Measurements from ENCODE around the gene ZNF236. TPM values are rescaled to one million over a fixed set of nuclear protein-coding genes. Genes with fewer than 3 reads are reported as not detected.

Gene ZNF236
- total and polyA plus RNA-seq, 8 donors = 1.8 to 31.7 (median 6.6) TPM

DNA sequence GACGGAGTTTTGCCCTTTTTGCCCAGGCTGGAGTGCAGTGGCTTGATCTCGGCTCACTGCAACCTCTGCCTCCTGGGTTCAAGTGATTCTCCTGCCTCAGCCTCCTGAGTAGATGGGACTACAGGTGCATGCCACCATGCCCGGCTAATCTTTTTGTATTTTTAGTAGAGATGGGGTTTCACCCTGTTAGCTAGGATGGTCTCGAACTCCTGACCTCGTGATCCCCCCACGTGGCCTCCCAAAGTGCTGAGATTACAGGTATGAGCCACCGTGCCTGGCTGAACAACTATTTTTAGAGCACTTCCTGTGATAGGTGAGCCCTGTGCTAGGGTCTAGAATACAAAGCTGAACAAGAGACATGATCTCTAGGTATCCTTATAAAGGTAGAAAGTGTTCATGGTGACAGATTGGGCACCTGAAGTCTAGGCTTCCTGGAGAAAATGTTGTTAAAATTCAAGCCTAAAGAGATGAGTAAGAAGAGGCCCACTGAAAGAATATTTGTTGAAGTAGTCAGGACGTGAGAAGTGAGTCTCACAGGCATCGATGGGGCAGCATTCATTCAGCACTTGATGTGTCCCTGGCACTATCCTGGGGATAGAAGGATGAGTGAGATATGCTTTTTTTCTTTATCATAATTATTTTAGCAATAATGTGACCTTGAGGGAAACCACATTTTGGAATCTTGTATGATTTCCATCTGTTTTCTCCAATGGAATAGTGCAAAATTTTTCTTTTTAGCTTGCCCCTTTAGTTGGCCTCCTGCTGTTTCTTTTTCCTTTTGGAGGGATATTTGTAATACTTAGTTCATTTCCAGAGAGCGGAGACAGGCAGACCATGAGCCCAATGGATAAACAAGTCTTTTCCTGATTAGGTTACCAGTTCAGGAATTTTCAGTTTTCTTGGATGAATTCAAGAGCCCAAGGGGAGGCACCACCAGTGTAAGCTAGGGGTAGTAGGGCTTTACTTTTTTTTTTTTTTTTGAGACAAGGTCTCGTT, 5.1 kb downstream of the ZNF236 start:
- Histone ChIP-seq H3K9me3 (no peaks in the 10 kb centered on the region), H3K4me3 (no peak overlapping the region), H3K4me1 (peaks cover 13 to 47% (median 27%) of the 10 kb centered on the region in 4 donors), H3K27ac (peak overlapping the region in 3 of 5 donors; percentile 33 to 56 (median 35)), H3K27me3 (no peaks in the 10 kb centered on the region), H3K36me3 (no peaks in the 10 kb centered on the region)
- intact Hi-C loops (cut with DNase I; ENCODE audit: low total_unique reads) = no loop called here
- no peak for DNase-seq
- no peak for TF ChIP-seq POLR2A (IDR thresholded peaks at IDR 0.05)
- no peak for TF ChIP-seq EP300 (IDR thresholded peaks at IDR 0.05)
- TF ChIP-seq POLR2AphosphoS5 (IDR thresholded peaks at IDR 0.05) = no peak
- TF ChIP-seq, protein P1, sequence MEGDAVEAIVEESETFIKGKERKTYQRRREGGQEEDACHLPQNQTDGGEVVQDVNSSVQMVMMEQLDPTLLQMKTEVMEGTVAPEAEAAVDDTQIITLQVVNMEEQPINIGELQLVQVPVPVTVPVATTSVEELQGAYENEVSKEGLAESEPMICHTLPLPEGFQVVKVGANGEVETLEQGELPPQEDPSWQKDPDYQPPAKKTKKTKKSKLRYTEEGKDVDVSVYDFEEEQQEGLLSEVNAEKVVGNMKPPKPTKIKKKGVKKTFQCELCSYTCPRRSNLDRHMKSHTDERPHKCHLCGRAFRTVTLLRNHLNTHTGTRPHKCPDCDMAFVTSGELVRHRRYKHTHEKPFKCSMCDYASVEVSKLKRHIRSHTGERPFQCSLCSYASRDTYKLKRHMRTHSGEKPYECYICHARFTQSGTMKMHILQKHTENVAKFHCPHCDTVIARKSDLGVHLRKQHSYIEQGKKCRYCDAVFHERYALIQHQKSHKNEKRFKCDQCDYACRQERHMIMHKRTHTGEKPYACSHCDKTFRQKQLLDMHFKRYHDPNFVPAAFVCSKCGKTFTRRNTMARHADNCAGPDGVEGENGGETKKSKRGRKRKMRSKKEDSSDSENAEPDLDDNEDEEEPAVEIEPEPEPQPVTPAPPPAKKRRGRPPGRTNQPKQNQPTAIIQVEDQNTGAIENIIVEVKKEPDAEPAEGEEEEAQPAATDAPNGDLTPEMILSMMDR (IDR thresholded peaks at IDR 0.05) = no peak
- 71 to 78% (median 76%) methylated on average over 11 of the region's 11 CpGs for WGBS, 5 donors

DNA sequence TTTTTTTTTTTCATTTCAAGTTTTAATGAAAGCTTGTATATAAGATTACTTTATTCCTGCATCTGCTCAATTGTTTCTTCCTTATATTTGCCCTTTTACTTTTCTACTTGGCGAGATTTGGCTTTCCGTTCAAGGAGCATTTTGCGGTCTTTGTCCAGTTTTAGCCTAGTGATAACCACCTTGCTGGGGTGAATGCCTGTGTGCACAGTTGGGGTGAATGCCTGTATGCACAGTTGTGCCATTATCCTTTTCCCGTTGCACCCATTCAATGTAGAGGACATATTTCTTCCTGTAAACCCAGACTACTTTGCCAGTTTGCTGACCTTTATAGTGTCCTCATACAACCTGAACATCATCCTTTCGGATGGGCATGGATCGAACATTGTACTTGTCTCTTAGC, 12.0 kb downstream of the ZNF236 start:
- DNase-seq = no peak
- no peak for TF ChIP-seq POLR2A (IDR thresholded peaks at IDR 0.05)
- TF ChIP-seq POLR2AphosphoS5 (IDR thresholded peaks at IDR 0.05) = no peak
- TF ChIP-seq, protein P1 (IDR thresholded peaks at IDR 0.05) = no peak
- TF ChIP-seq EP300 (IDR thresholded peaks at IDR 0.05) = no peak
- no peaks in the 10 kb centered on the region for H3K36me3 ChIP-seq
- H3K9me3 ChIP-seq = no peaks in the 10 kb centered on the region
- no peak overlapping the region for H3K4me3 ChIP-seq
- H3K27me3 ChIP-seq = no peaks in the 10 kb centered on the region
- intact Hi-C loops (cut with DNase I; ENCODE audit: low total_unique reads) = no loop called here
- peak overlapping the region in 3 of 5 donors; percentile 2 to 39 (median 10) for H3K27ac ChIP-seq
- WGBS, 5 donors = 55 to 77% (median 68%) methylated on average over 6 of the region's 6 CpGs
- peaks cover 12 to 66% (median 35%) of the 10 kb centered on the region in 4 donors for H3K4me1 ChIP-seq

DNA sequence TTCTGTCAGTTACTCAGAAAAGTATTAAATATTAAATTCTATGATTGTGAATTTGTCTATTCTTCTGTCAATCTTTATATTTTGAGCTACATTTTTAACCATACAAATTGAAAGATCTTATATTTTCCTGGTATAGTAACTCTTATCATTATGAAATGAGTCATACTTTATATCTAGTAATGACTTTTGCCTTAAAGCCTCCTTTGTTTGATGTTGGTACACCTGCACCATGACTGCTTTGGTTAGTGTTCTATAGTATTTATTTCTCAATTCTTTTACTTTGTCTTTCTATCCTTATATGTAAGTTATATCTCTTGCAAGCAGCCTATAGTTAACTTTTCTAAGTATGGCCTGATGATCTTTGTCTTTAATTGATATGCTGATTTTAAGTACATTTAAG, 13.0 kb downstream of the ZNF236 start:
- Histone ChIP-seq H3K27ac (peak overlapping the region in 4 of 5 donors; percentile 31 to 76 (median 37)), H3K9me3 (no peaks in the 10 kb centered on the region)
- intact Hi-C loops (cut with DNase I; ENCODE audit: low total_unique reads) = no loop called here

DNA sequence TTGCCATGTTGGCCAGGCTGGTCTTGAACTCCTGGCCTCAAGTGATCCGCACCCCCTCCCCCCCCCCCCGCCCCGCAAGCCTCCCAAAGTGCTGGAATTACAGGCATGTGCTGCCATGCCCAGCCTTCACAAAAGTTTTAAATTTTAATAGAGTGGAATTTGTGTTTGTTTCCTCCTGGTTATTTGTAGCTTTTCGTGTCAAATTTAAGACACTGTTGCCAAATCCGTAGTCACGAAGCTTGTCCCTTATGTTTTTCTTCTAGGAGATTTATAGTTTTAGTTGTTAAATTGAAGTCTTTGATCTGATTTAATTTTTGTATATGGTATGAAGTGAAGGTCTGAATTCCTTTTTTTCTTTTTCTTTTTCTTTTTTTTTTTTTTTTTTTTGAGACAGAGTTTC, 14.7 kb downstream of the ZNF236 start:
- Histone ChIP-seq H3K36me3 (no peaks in the 10 kb centered on the region), H3K9me3 (no peaks in the 10 kb centered on the region), H3K4me3 (no peak overlapping the region), H3K27me3 (no peaks in the 10 kb centered on the region), H3K4me1 (peaks cover 20 to 89% (median 49%) of the 10 kb centered on the region in 4 donors), H3K27ac (peak overlapping the region in 2 of 5 donors; percentile 60 to 76)
- WGBS, 5 donors = 62 to 93% (median 87%) methylated on average over 6 of the region's 6 CpGs
- TF ChIP-seq POLR2AphosphoS5 (IDR thresholded peaks at IDR 0.05) = no peak
- TF ChIP-seq EP300 (IDR thresholded peaks at IDR 0.05) = no peak
- no peak for TF ChIP-seq POLR2A (IDR thresholded peaks at IDR 0.05)
- TF ChIP-seq, protein P1 (IDR thresholded peaks at IDR 0.05) = no peak
- DNase-seq = no peak
- intact Hi-C loops (cut with DNase I; ENCODE audit: low total_unique reads) = no loop called here

More for the DNA sequence above, 13.0 kb downstream of the ZNF236 start:
- Histone ChIP-seq H3K4me1 (peaks cover 16 to 76% (median 40%) of the 10 kb centered on the region in 4 donors), H3K4me3 (no peak overlapping the region), H3K27me3 (no peaks in the 10 kb centered on the region), H3K36me3 (no peaks in the 10 kb centered on the region)
- DNase-seq = peak in 1 of 2 donors; percentile 40
- TF ChIP-seq POLR2AphosphoS5 (IDR thresholded peaks at IDR 0.05) (no peak), POLR2A (IDR thresholded peaks at IDR 0.05) (no peak)
- TF ChIP-seq, protein P1 (IDR thresholded peaks at IDR 0.05) = no peak

All from stomach (tissue), 9 donors.